Adrenal gland (tissue), 19 donors: ENCODE results near the gene OR4A15. TPM values are rescaled to one million over a fixed set of nuclear protein-coding genes. Genes with fewer than 3 reads are reported as not detected.

ENCODE experiments used
- DNase-seq, 7 donors: peaks; one replicate each; pipeline ENCODE4 v3.0.0-alpha.2; 2019 to 2020
- H3K27ac ChIP-seq, 5 donors: fragments of 200-600 bp; sonication (generic) in 4 of 5; 1 replicate in 3 of 5; 2 replicates in 2 of 5; pipeline versions ENCODE4 v1.5.1 to v1.8.0; 2016 to 2020; ENCODE audit warnings: mild to moderate bottlenecking in 1 of 5
- H3K27me3 ChIP-seq: fragments of 200-600 bp; 2 replicates; pipeline ENCODE4 v1.8.0; 2021
- H3K36me3 ChIP-seq, 2 donors: fragments of 200-600 bp; replicated peaks in 1 of 2; 1 replicate in 1 of 2; 2 replicates in 1 of 2; pipeline versions ENCODE4 v1.5.1 to v1.8.0; 2018 to 2022
- H3K4me1 ChIP-seq, 2 donors: fragments of 200-600 bp; replicated peaks in 1 of 2; 1 replicate in 1 of 2; 2 replicates in 1 of 2; pipeline versions ENCODE4 v1.5.1 to v1.8.0; 2018 to 2021
- H3K4me3 ChIP-seq, 4 donors: fragments of 200-600 bp; sonication (generic) in 3 of 4; one replicate each; pipeline ENCODE4 v1.5.1; 2016 to 2018
- H3K9me3 ChIP-seq, 3 donors: fragments of 200-600 bp; sonication (generic) in 1 of 3; replicated peaks in 1 of 3; 1 replicate in 2 of 3; 2 replicates in 1 of 3; pipeline versions ENCODE4 v1.5.1 to v1.8.0; 2016 to 2021
- POLR2A ChIP-seq, 2 donors: fragments of 450-650 bp; IDR thresholded peaks; one replicate each; pipeline ENCODE4 v1.6.1; 2017; ENCODE audit warnings: antibody characterized with exemption in 2 of 2, mild to moderate bottlenecking in 2 of 2, moderate library complexity in 1 of 2
- WGBS, 4 donors: extraction: QIAGEN DNeasy Blood & Tissue Kit in 2 of 4; methylation state at CpG; one replicate each; pipeline versions ENCODE4 v1.1.5 to v1.1.7; 2013 to 2017; 5-methylcytosine and 5-hydroxymethylcytosine counted together
- intact Hi-C, 2 donors: fragments of 100-400 bp; cut with DNase I; formaldehyde crosslinking; loops; one replicate each; pipeline versions ENCODE4 v1.14.1 to v1.15.0; 2022 to 2023
- long read RNA-seq, 10 donors: library from polyadenylated mRNA in 3 of 10; unstranded in 2 of 10; stranded (forward) in 1 of 10; transcript quantifications; one replicate each; pipeline ENCODE4 v2.0.0 and lab custom pipeline, GENCODE V29; 2021 to 2026
- polyA plus RNA-seq, 3 donors: library from polyadenylated mRNA; stranded (reverse); fragments of 200-250 nt in 2 of 3; fragments of 350-450 nt in 1 of 3; fragmentation: Illumina TruSeq in 1 of 3; extraction: RNeasy Lipid Tissue Mini Kit (QIAGEN cat#74804) in 1 of 3; gene quantifications; one replicate each; pipeline ENCODE4 v1.2.3, GENCODE V29; 2013 to 2014
- total RNA-seq, 9 donors: library from RNA; depleted of rRNA in 4 of 9; stranded (reverse); fragments of >200 nt in 4 of 9; fragments of 120-200 nt in 1 of 9; fragmentation: NEBNext Ultra II Directional in 1 of 9; extraction: Animal tissue kit (Norgen Biotek cat#: 25700) in 1 of 9; gene quantifications; one replicate each; pipeline versions ENCODE4 v1.1.0 to v1.2.4, GENCODE V29; 2013 to 2023
- TF ChIP-seq, protein P1 (sequence below), 6 experiments: fragments of 450-650 bp in 4 of 6; fragments of 200-600 bp in 2 of 6; sonication (generic) in 1 of 6; IDR thresholded peaks; 1 replicate in 5 of 6; 2 replicates in 1 of 6; pipeline versions ENCODE4 v1.5.1 to v1.8.0; 2016 to 2021; ENCODE audit warnings: antibody characterized with exemption in 6 of 6, mild to moderate bottlenecking in 2 of 6, moderate library complexity in 1 of 6
- donor health status: healthy with polysubstance abuse.
- donor health status: Bipolar disorder and iron deficiency.
- donor health status: DM: yes; HTN: yes; CAD: no.
- donor health status: DM: no; HTN: no; CAD: no.
- donor health status: DM: no; HTN: no; CAD: no.
- donor health status: DM: yes; HTN: yes; CAD: no.

Gene OR4A15
- not detected for total RNA-seq
- polyA plus RNA-seq: not detected
- long read RNA-seq, donor 1: 0 reads
- long read RNA-seq, donor 2: 0 reads
- long read RNA-seq, donor 3: 0 reads
- long read RNA-seq, donor 4: 0 reads
- long read RNA-seq, donor 5: 0 reads
- long read RNA-seq, donor 6: 0 reads
- long read RNA-seq, donor 7: 0 reads
- long read RNA-seq, donor 8: 0 reads
- long read RNA-seq, donor 9: 0 reads
- long read RNA-seq, donor 10: 0 reads

DNA sequence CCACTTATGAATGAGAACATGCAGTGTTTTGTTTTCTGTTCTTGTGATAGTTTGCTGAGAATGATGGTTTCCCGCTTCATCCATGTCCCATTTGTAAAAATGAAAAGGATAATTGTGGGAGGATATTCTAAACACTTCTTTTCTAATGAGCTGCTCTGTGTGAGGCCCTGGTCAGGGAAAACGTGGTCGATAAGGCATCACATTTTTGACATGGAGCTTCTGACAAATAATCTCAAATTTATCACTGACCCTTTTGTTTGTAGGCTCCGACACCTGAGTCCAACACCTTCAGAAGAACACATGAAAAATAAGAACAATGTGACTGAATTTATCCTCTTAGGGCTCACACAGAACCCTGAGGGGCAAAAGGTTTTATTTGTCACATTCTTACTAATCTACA is at the start of gene OR4A15:
TSS of gene OR4A15 (plus strand) at position 301 of the 400 bp plus-strand sequence. CDS start at position 301, 0 bp downstream.
- H3K27me3 ChIP-seq: no peaks in the 10 kb centered on the region
- no peak for TF ChIP-seq POLR2A (IDR thresholded peaks at IDR 0.05)
- TF ChIP-seq, protein P1, sequence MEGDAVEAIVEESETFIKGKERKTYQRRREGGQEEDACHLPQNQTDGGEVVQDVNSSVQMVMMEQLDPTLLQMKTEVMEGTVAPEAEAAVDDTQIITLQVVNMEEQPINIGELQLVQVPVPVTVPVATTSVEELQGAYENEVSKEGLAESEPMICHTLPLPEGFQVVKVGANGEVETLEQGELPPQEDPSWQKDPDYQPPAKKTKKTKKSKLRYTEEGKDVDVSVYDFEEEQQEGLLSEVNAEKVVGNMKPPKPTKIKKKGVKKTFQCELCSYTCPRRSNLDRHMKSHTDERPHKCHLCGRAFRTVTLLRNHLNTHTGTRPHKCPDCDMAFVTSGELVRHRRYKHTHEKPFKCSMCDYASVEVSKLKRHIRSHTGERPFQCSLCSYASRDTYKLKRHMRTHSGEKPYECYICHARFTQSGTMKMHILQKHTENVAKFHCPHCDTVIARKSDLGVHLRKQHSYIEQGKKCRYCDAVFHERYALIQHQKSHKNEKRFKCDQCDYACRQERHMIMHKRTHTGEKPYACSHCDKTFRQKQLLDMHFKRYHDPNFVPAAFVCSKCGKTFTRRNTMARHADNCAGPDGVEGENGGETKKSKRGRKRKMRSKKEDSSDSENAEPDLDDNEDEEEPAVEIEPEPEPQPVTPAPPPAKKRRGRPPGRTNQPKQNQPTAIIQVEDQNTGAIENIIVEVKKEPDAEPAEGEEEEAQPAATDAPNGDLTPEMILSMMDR (IDR thresholded peaks at IDR 0.05): no peak
- H3K4me1 ChIP-seq: no peaks in the 10 kb centered on the region
- H3K4me3 ChIP-seq: no peak within 1 kb of the TSS
- 44 to 62% (median 56%) methylated on average over 4 of the region's 4 CpGs for WGBS, 4 donors
- intact Hi-C loops: no loop called here
- DNase-seq: no peak
- no peaks in the 10 kb centered on the region for H3K36me3 ChIP-seq
- H3K9me3 ChIP-seq: no peaks in the 10 kb centered on the region
- H3K27ac ChIP-seq: no peak within 1 kb of the TSS

DNA sequence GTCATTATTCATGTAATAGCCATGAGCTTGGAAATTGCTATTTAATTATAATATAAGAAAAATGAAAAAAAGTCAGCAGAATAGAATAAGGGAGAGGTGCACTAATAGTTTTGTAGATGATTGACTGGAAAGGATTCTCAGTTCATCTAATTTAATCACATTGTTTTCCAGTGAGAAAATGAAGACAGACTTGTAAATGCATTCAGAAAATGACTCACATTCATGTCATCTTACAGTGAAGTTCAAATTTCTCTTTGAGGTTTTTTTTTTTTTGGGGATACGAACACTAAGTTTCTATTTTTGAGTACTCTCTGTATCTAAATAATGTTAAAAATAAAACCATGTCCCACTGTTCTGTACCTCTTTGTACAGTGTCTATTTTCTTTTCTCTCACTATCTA is 43.3 kb upstream of the OR4A15 start:
- WGBS, 4 donors: 57 to 74% (median 71%) methylated on average over 1 of the region's 1 CpG
- no peaks in the 10 kb centered on the region for H3K4me1 ChIP-seq
- DNase-seq: no peak
- H3K9me3 ChIP-seq: no peaks in the 10 kb centered on the region
- intact Hi-C loops: no loop called here
- no peaks in the 10 kb centered on the region for H3K27me3 ChIP-seq
- no peak for TF ChIP-seq POLR2A (IDR thresholded peaks at IDR 0.05)
- TF ChIP-seq, protein P1 (IDR thresholded peaks at IDR 0.05): no peak
- H3K27ac ChIP-seq: no peak overlapping the region
- H3K4me3 ChIP-seq: no peak overlapping the region
- H3K36me3 ChIP-seq: no peaks in the 10 kb centered on the region

DNA sequence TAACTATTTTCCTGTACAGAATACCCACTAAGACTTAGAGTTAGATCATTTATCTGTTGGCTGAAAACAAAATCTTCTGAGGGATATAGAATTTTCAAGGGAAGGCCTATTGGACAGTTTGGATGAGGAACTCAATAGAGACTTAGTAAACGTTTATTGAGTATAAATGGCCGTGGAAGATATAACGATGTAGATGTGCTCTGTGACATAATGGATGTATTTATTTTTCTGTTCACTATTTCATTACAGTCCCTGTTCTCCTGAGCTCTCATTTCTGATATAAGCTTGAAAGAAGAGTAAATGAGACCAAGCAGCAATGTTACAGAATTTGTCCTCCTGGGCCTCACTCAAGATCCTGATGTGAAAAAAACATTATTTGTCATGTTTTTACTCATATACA is 24.9 kb upstream of the OR4A15 start, which contains the start of gene OR4A16:
TSS of gene OR4A16 (plus strand) at position 301 of the 400 bp plus-strand sequence. CDS start at position 301, 0 bp downstream.
- H3K27ac ChIP-seq: no peak within 1 kb of the TSS
- H3K9me3 ChIP-seq: no peaks in the 10 kb centered on the region
- no peak for DNase-seq
- H3K4me1 ChIP-seq: no peaks in the 10 kb centered on the region
- H3K36me3 ChIP-seq: no peaks in the 10 kb centered on the region
- WGBS, 4 donors: 66 to 81% (median 73%) methylated on average over 3 of the region's 3 CpGs
- no peaks in the 10 kb centered on the region for H3K27me3 ChIP-seq
- intact Hi-C loops: no loop called here
- H3K4me3 ChIP-seq: no peak within 1 kb of the TSS
- TF ChIP-seq, protein P1 (IDR thresholded peaks at IDR 0.05): no peak
- no peak for TF ChIP-seq POLR2A (IDR thresholded peaks at IDR 0.05)

DNA sequence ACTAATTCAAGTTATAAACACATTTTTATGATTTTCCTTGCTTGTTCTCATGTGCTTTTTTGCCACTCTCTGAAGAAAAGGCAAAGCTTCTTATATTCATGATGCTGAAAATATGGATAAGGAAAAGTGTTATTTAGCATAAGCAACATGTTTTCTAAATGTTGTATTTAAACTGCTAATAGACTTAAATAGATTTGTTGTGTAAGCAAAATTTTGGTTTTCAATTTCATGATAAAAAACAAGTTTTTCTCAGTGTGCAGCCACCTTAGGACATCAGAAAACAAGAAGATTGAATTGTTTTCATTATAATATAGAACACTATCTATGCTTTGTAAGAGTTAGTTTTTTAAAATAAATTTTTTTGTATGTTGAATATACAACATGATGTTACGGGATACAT is 22.5 kb upstream of the OR4A15 start:
- TF ChIP-seq, protein P1 (IDR thresholded peaks at IDR 0.05): no peak
- no peak for TF ChIP-seq POLR2A (IDR thresholded peaks at IDR 0.05)
- Histone ChIP-seq H3K36me3 (no peaks in the 10 kb centered on the region), H3K27me3 (no peaks in the 10 kb centered on the region), H3K27ac (no peak overlapping the region), H3K4me1 (no peaks in the 10 kb centered on the region), H3K9me3 (no peaks in the 10 kb centered on the region), H3K4me3 (no peak overlapping the region)
- intact Hi-C loops: no loop called here
- DNase-seq: no peak
- WGBS, 4 donors: 86 to 97% (median 91%) methylated on average over 1 of the region's 1 CpG
